Measurements from ENCODE around the gene ACP1.
A peak's percentile ranks its signal among the peaks of the same experiment; 100 is the strongest.

ACP1 gene

GRCh38 chr2:282371-283263, 17.9 kb downstream of the ACP1 start:
- no peak for DNase-seq

GRCh38 chr2:283996-284794, 19.4 kb downstream of the ACP1 start:
- no peak for DNase-seq

- DNase-seq = no peak
These were observed 20.2 kb downstream of the ACP1 start for GRCh38 chr2:284896-285492.

GRCh38 chr2:285531-285930, 20.8 kb downstream of the ACP1 start:
- no peak for DNase-seq

- no peak for DNase-seq
These were observed 21.3 kb downstream of the ACP1 start for GRCh38 chr2:286035-286434.

GRCh38 chr2:286774-287392, 22.1 kb downstream of the ACP1 start:
- DNase-seq = no peak

- DNase-seq = no peak
These were observed 22.7 kb downstream of the ACP1 start for GRCh38 chr2:287471-287885.

GRCh38 chr2:287911-288757, 23.4 kb downstream of the ACP1 start, which contains the start of gene ALKAL2:
Gene ALKAL2, minus strand, starts transcription at chr2:288091. Its CDS starts 256 bp downstream, at chr2:287835.
- no peak for DNase-seq

- no peak for DNase-seq
These were observed 24.1 kb downstream of the ACP1 start for GRCh38 chr2:288758-289361.

- no peak for DNase-seq
These were observed 24.8 kb downstream of the ACP1 start for GRCh38 chr2:289362-290089.

GRCh38 chr2:290090-290722, 25.5 kb downstream of the ACP1 start:
- DNase-seq = peak; percentile 9

GRCh38 chr2:295090-295489, 30.3 kb downstream of the ACP1 start:
- no peak for DNase-seq

- DNase-seq = no peak
These were observed 31.6 kb downstream of the ACP1 start for GRCh38 chr2:296354-296753.

- no peak for DNase-seq
These were observed 40.6 kb downstream of the ACP1 start for GRCh38 chr2:305366-305765.

GRCh38 chr2:309148-309953, 44.6 kb downstream of the ACP1 start:
- no peak for DNase-seq

GRCh38 chr2:309954-310510, 45.3 kb downstream of the ACP1 start:
- DNase-seq = no peak

GRCh38 chr2:310994-311393, 46.2 kb downstream of the ACP1 start:
- DNase-seq = no peak

- DNase-seq = no peak
These were observed 49.2 kb downstream of the ACP1 start for GRCh38 chr2:313991-314390.

All from stimulated activated naive CD4-positive, alpha-beta T cell treated with Interleukin-2 at 50 U/mL for 16 hours (primary cell).